Gastroesophageal sphincter (tissue), 3 donors: ENCODE data around the gene MIF4GD.
"Not testable (repeated sequence)": the region's sequence is repeated elsewhere in the genome, so short reads cannot be mapped to it uniquely, and the experiment has no call there.

Experiments used
- CTCF ChIP-seq, 4 experiments: fragments of 200-600 bp in 2 of 4; fragments of 450-650 bp in 2 of 4; sonication (generic) in 1 of 4; IDR thresholded peaks; one replicate each; pipeline ENCODE4 v1.5.1; 2017 to 2019; ENCODE audit warnings: antibody characterized with exemption in 4 of 4, mild to moderate bottlenecking in 2 of 4, moderate library complexity in 2 of 4
- EP300 ChIP-seq: sonication (generic); formaldehyde crosslinking; IDR thresholded peaks from one replicate; pipeline ENCODE4 v1.6.1; 2017; ENCODE audit warnings: antibody characterized with exemption, mild to moderate bottlenecking
- POLR2A ChIP-seq, 2 donors: fragments of 450-650 bp; IDR thresholded peaks; one replicate each; pipeline ENCODE4 v1.6.1; 2017; ENCODE audit warnings: antibody characterized with exemption in 2 of 2, mild to moderate bottlenecking in 2 of 2, moderate library complexity in 1 of 2

- not testable (repeated sequence) for TF ChIP-seq CTCF (IDR thresholded peaks at IDR 0.05); POLR2A (IDR thresholded peaks at IDR 0.05); EP300
These were observed 21.9 kb upstream of the MIF4GD start for GRCh38 chr17:75292810-75293448.
